Measurements from ENCODE around the gene IL25. TPM values are rescaled to one million over a fixed set of nuclear protein-coding genes. Genes with fewer than 3 reads are reported as not detected.
A peak's percentile ranks its signal among the peaks of the same experiment; 100 is the strongest.

The IL25 gene
- total and polyA plus RNA-seq, 8 donors, result not detected

GRCh38 chr14:23365732-23366425 lies 6.7 kb upstream of the IL25 start:
- Histone ChIP-seq H3K4me1 (peaks cover 8 to 63% (median 35%) of the 10 kb centered on the region in 4 donors), H3K27ac (peak overlapping the region; percentile 77 to 94 (median 84)), H3K36me3 (no peaks in the 10 kb centered on the region), H3K9me3 (no peaks in the 10 kb centered on the region), H3K4me3 (peak overlapping the region; percentile 47 to 65 (median 49)), H3K27me3 (peaks cover 0 to 32% (median 24%) of the 10 kb centered on the region in 3 donors)
- WGBS, 5 donors, result 2 to 28% (median 3%) methylated on average over 6 to 48 of the region's 51 CpGs
- TF ChIP-seq POLR2AphosphoS5 (IDR thresholded peaks at IDR 0.05) (peak; percentile 52 to 61 (median 56)), POLR2A (IDR thresholded peaks at IDR 0.05) (no peak), CTCF (IDR thresholded peaks at IDR 0.05) (no peak), EP300 (IDR thresholded peaks at IDR 0.05) (no peak)
- DNase-seq, result peak in 1 of 2 donors; percentile 72
- intact Hi-C loops (cut with DNase I; ENCODE audit: low total_unique reads), result no loop called here

- WGBS, 5 donors, result 16 to 29% (median 24%) methylated on average over 15 to 34 of the region's 34 CpGs
- no peaks in the 10 kb centered on the region for H3K36me3 ChIP-seq
- DNase-seq, result peak in 1 of 2 donors; percentile 94
- TF ChIP-seq POLR2A (IDR thresholded peaks at IDR 0.05) (no peak), POLR2AphosphoS5 (IDR thresholded peaks at IDR 0.05) (peak in 1 of 3 donors; percentile 3), CTCF (IDR thresholded peaks at IDR 0.05) (no peak), EP300 (IDR thresholded peaks at IDR 0.05) (no peak)
- H3K4me1 ChIP-seq, result peaks cover 8 to 58% (median 33%) of the 10 kb centered on the region in 4 donors
- H3K4me3 ChIP-seq, result peak overlapping the region; percentile 47 to 65 (median 49)
- no peaks in the 10 kb centered on the region for H3K9me3 ChIP-seq
- H3K27me3 ChIP-seq, result peaks cover 0 to 32% (median 24%) of the 10 kb centered on the region in 3 donors
- intact Hi-C loops (cut with DNase I; ENCODE audit: low total_unique reads), result no loop called here
- H3K27ac ChIP-seq, result peak overlapping the region; percentile 62 to 94 (median 84)
Measured at GRCh38 chr14:23366426-23366921, 6.1 kb upstream of the IL25 start.

- Histone ChIP-seq H3K4me1 (peaks cover 4 to 23% (median 14%) of the 10 kb centered on the region in 4 donors), H3K9me3 (no peaks in the 10 kb centered on the region), H3K4me3 (no peak overlapping the region), H3K27ac (no peak overlapping the region), H3K36me3 (no peaks in the 10 kb centered on the region), H3K27me3 (peaks cover 0 to 17% (median 10%) of the 10 kb centered on the region in 3 donors)
- DNase-seq, result no peak
- no peak for TF ChIP-seq EP300 (IDR thresholded peaks at IDR 0.05)
- TF ChIP-seq POLR2AphosphoS5 (IDR thresholded peaks at IDR 0.05), result no peak
- TF ChIP-seq POLR2A (IDR thresholded peaks at IDR 0.05), result no peak
- 38 to 86% (median 63%) methylated on average over 1 of the region's 1 CpG for WGBS, 5 donors
- intact Hi-C loops (cut with DNase I; ENCODE audit: low total_unique reads), result loop anchor here (5.0 kb wide), 1 partner anchor 108 kb away; no protein-coding TSS in a partner anchor
Measured at GRCh38 chr14:23370221-23370620, 2.4 kb upstream of the IL25 start.

- DNase-seq, result no peak
- intact Hi-C loops (cut with DNase I; ENCODE audit: low total_unique reads), result loop anchor here (5.0 kb wide), 1 partner anchor 110 kb away; no protein-coding TSS in a partner anchor
- TF ChIP-seq CTCF (IDR thresholded peaks at IDR 0.05), result no peak
- TF ChIP-seq EP300 (IDR thresholded peaks at IDR 0.05), result no peak
- TF ChIP-seq POLR2A (IDR thresholded peaks at IDR 0.05), result no peak
Measured at GRCh38 chr14:23371865-23372264, 744 bp upstream of the IL25 start.

More at GRCh38 chr14:23371865-23372264, 744 bp upstream of the IL25 start:
- WGBS, 5 donors, result 75 to 86% (median 78%) methylated on average over 1 of the region's 1 CpG; no CpG with 5 or more reads in 1 of the 5 donors
- no peak overlapping the region for H3K4me3 ChIP-seq
- no peaks in the 10 kb centered on the region for H3K36me3 ChIP-seq
- no peak overlapping the region for H3K27ac ChIP-seq
- no peaks in the 10 kb centered on the region for H3K9me3 ChIP-seq
- peaks cover 0 to 11% (median 2%) of the 10 kb centered on the region in 4 donors for H3K4me1 ChIP-seq
- H3K27me3 ChIP-seq, result peaks cover 0 to under 1% (median 0%) of the 10 kb centered on the region in 3 donors

All from stomach (tissue), 9 donors.